Measurements from ENCODE around the gene PIGC.

GRCh38 chr1:172416496-172417035 is 27.3 kb downstream of the PIGC start:
- no peak for TF ChIP-seq CTCF (IDR thresholded peaks at IDR 0.05)
- no peak for TF ChIP-seq POLR2A (IDR thresholded peaks at IDR 0.05)

Measured in body of pancreas (tissue), 4 donors.